Activated naive CD4-positive, alpha-beta T cell treated with anti-CD3 and anti-CD28 coated beads, Interleukin-2, amount 10 ng/mL, durations not matched to agents 7 days and 5 days (primary cell): ENCODE data around the gene SRRT.
"Not testable (repeated sequence)": the region's sequence is repeated elsewhere in the genome, so short reads cannot be mapped to it uniquely, and the experiment has no call there.

Experiments
- CTCF ChIA-PET: fragments of 350-600 bp; sonication (Branson Sonifier 250); formaldehyde crosslinking; loops from one replicate; lab custom pipeline; 2021; ENCODE audit warnings: antibody characterized with exemption; lab: Charles Lee
- DNase-seq: peaks from one replicate; pipeline ENCODE4 v3.0.0-alpha.2; 2020
- H3K27ac Mint-ChIP-seq: one replicate; pipeline ENCODE4 v1.8.0; 2021; ENCODE audit warnings: mild to moderate bottlenecking, moderate library complexity, mixed read lengths
- H3K27me3 Mint-ChIP-seq: one replicate; pipeline ENCODE4 v1.8.0; 2021; ENCODE audit warnings: mild to moderate bottlenecking, mixed read lengths
- H3K36me3 Mint-ChIP-seq: one replicate; pipeline ENCODE4 v1.8.0; 2021; ENCODE audit warnings: mixed read lengths
- H3K4me1 Mint-ChIP-seq: one replicate; pipeline ENCODE4 v1.8.0; 2021; ENCODE audit warnings: mixed read lengths
- H3K4me3 Mint-ChIP-seq: one replicate; pipeline ENCODE4 v1.8.0; 2021; ENCODE audit warnings: mild to moderate bottlenecking, moderate library complexity, mixed read lengths
- H3K9me3 Mint-ChIP-seq: one replicate; pipeline ENCODE4 v1.8.0; 2021; ENCODE audit warnings: mixed read lengths

SRRT gene

GRCh38 chr7:100929808-100930174, 54.9 kb downstream of the SRRT start:
- Mint-ChIP-seq H3K4me3 (no peak overlapping the region), H3K36me3 (no peaks in the 10 kb centered on the region), H3K27me3 (peaks cover 4% of the 10 kb centered on the region), H3K9me3 (peaks cover 4% of the 10 kb centered on the region), H3K4me1 (no peaks in the 10 kb centered on the region), H3K27ac (no peak overlapping the region)
- CTCF ChIA-PET: no interaction called here
- no peak for DNase-seq

- Mint-ChIP-seq H3K4me3 (no peak overlapping the region), H3K4me1 (no peaks in the 10 kb centered on the region), H3K36me3 (no peaks in the 10 kb centered on the region), H3K9me3 (peaks cover 4% of the 10 kb centered on the region), H3K27ac (no peak overlapping the region), H3K27me3 (peaks cover 4% of the 10 kb centered on the region)
- CTCF ChIA-PET: no interaction called here
- no peak for DNase-seq
Observed at GRCh38 chr7:100933734-100934133, 58.8 kb downstream of the SRRT start.

- H3K27ac Mint-ChIP-seq, H3K36me3 Mint-ChIP-seq, H3K27me3 Mint-ChIP-seq, H3K9me3 Mint-ChIP-seq, H3K4me3 Mint-ChIP-seq, DNase-seq, CTCF ChIA-PET, H3K4me1 Mint-ChIP-seq: not testable (repeated sequence)
Observed at GRCh38 chr7:100935381-100935780, 60.5 kb downstream of the SRRT start.

- DNase-seq, H3K27me3 Mint-ChIP-seq, H3K9me3 Mint-ChIP-seq, H3K27ac Mint-ChIP-seq, H3K36me3 Mint-ChIP-seq, H3K4me3 Mint-ChIP-seq, H3K4me1 Mint-ChIP-seq, CTCF ChIA-PET: not testable (repeated sequence)
Observed at GRCh38 chr7:100936167-100936566, 61.3 kb downstream of the SRRT start.
